Measurements from ENCODE around the gene PHLPP1. TPM values are rescaled to one million over a fixed set of nuclear protein-coding genes. Genes with fewer than 3 reads are reported as not detected.
A peak's percentile ranks its signal among the peaks of the same experiment; 100 is the strongest.

PHLPP1 gene
- total RNA-seq, 2 experiments from 2014 or later, result 8.2 to 8.6 TPM

- Mint-ChIP-seq H3K27ac (no peak overlapping the region), H3K36me3 (ENCODE audit: low read depth) (no peaks in the 10 kb centered on the region), H3K4me3 (no peak overlapping the region), H3K27me3 (no peaks in the 10 kb centered on the region), H3K4me1 (ENCODE audit: low read depth) (peaks cover 27% of the 10 kb centered on the region), H3K9me3 (no peaks in the 10 kb centered on the region)
- no peak for ATAC-seq
- POLR2A ChIA-PET, result no interaction called here
- DNase-seq, result no peak
- intact Hi-C loops (cut with micrococcal nuclease), result no loop called here
- CTCF ChIA-PET, result no interaction called here
- no peak for TF ChIP-seq CTCF (IDR thresholded peaks at IDR 0.05)
Measured at GRCh38 chr18:62768558-62768943, 53.2 kb downstream of the PHLPP1 start.

- ATAC-seq, result no peak
- Mint-ChIP-seq H3K36me3 (ENCODE audit: low read depth) (no peaks in the 10 kb centered on the region), H3K4me3 (no peak overlapping the region), H3K27ac (no peak overlapping the region), H3K9me3 (no peaks in the 10 kb centered on the region), H3K4me1 (ENCODE audit: low read depth) (peaks cover 27% of the 10 kb centered on the region), H3K27me3 (no peaks in the 10 kb centered on the region)
- TF ChIP-seq CTCF (IDR thresholded peaks at IDR 0.05), result no peak
- ChIA-PET POLR2A (no interaction called here), CTCF (no interaction called here)
- no peak for DNase-seq
- intact Hi-C loops (cut with micrococcal nuclease), result no loop called here
Measured at GRCh38 chr18:62769216-62769615, 53.9 kb downstream of the PHLPP1 start.

GRCh38 chr18:62771494-62772270 lies 56.3 kb downstream of the PHLPP1 start:
- ATAC-seq (peak; percentile 84), DNase-seq (peak; percentile 18)
- no peak for TF ChIP-seq CTCF (IDR thresholded peaks at IDR 0.05)
- POLR2A ChIA-PET, result interaction anchor here (1.0 kb wide), 1 partner anchor 21 kb away, joined by 3 read pairs; no protein-coding TSS in a partner anchor
- peak overlapping the region; percentile 1 for H3K27ac Mint-ChIP-seq
- no peak overlapping the region for H3K4me3 Mint-ChIP-seq
- H3K9me3 Mint-ChIP-seq, result no peaks in the 10 kb centered on the region
- intact Hi-C loops (cut with micrococcal nuclease), result no loop called here
- H3K27me3 Mint-ChIP-seq, result no peaks in the 10 kb centered on the region
- peaks cover 29% of the 10 kb centered on the region for H3K4me1 Mint-ChIP-seq (ENCODE audit: low read depth)
- CTCF ChIA-PET, result no interaction called here
- peaks cover 2% of the 10 kb centered on the region for H3K36me3 Mint-ChIP-seq (ENCODE audit: low read depth)

- POLR2A ChIA-PET, result no interaction called here
Measured at GRCh38 chr18:62772860-62773584, 57.7 kb downstream of the PHLPP1 start.

More at GRCh38 chr18:62772860-62773584, 57.7 kb downstream of the PHLPP1 start:
- CTCF ChIA-PET, result interaction anchor here (1.8 to 2.2 kb wide), 2 partner anchors 15 to 17 kb away, joined by 5 read pairs; no protein-coding TSS in a partner anchor
- ATAC-seq (no peak), DNase-seq (no peak)
- Mint-ChIP-seq H3K36me3 (ENCODE audit: low read depth) (peaks cover 2% of the 10 kb centered on the region), H3K4me3 (no peak overlapping the region), H3K27ac (no peak overlapping the region), H3K27me3 (no peaks in the 10 kb centered on the region), H3K4me1 (ENCODE audit: low read depth) (peaks cover 22% of the 10 kb centered on the region), H3K9me3 (no peaks in the 10 kb centered on the region)
- TF ChIP-seq CTCF (IDR thresholded peaks at IDR 0.05), result no peak
- intact Hi-C loops (cut with micrococcal nuclease), result no loop called here

Data from activated CD8-positive, alpha-beta T cell treated with anti-CD3 and anti-CD28 coated beads for 36 hours (primary cell).